IPS DF 4.7 (cell line): ENCODE results near the gene PARP16.
"Not testable (repeated sequence)": the region's sequence is repeated elsewhere in the genome, so short reads cannot be mapped to it uniquely, and the experiment has no call there.

ENCODE experiments used
- DNase-seq: peaks from one replicate; pipeline ENCODE4 v3.0.0-alpha.2; 2013; ENCODE audit warnings: low spot score; ENCODE audit errors: extremely low read depth

The PARP16 gene

DNA sequence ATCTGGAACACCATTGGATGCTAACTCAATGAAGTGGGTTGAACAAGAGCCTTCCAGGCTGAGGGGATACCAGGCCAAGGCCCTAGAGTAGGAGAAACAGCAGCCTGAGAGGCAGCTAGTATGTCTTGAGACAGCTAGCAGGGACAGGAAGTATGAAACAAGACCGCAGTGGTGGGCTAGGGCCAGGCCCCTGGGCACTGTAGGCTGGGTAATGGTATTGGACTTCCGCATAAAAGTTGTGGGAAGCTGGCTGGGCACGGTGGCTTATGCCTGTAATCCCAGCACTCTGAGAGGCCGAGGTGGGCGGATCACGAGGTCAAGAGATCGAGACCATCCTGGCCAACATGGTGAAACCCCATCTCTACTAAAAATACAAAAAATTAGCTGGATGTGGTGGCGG lies 50.2 kb downstream of the PARP16 start:
- not testable (repeated sequence) for DNase-seq

GRCh38 chr15:65233696-65234095 lies 53.0 kb downstream of the PARP16 start:
- DNase-seq, result no peak

DNA sequence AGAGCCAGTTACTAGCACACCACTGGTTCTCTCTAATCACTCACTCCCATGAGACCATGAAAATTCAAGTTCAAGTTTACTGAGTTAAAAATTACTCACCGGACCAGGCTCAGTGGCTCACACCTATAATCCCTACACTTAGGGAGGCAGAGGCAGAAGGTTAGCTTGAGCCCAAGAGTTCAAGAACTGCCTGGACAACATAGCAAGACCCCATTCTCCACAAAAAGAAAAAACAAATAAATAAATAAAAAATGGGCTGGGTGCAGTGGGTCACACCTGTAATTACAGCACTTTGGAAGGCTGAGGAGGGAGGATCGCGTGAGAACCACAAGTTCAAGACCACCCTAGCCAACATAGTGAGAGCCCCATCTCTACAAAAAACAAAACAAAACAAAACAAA lies 54.2 kb downstream of the PARP16 start:
- no peak for DNase-seq

GRCh38 chr15:65231306-65231705 lies 55.4 kb downstream of the PARP16 start:
- no peak for DNase-seq

DNA sequence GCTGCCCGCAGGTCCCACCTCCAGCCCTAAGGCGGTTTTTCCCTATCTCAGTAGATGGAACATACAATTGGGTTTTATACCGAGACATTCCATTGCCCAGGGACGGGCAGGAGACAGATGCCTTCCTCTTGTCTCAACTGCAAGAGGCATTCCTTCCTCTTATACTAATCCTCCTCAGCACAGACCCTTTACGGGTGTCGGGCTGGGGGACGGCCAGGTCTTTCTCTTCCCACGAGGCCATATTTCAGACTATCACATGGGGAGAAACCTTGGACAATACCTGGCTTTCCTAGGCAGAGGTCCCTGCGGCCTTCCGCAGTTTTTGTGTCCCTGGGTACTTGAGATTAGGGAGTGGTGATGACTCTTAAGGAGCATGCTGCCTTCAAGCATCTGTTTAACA lies 59.8 kb downstream of the PARP16 start:
- DNase-seq, result not testable (repeated sequence)

GRCh38 chr15:65226221-65226620 lies 60.5 kb downstream of the PARP16 start:
- DNase-seq, result no peak

DNA sequence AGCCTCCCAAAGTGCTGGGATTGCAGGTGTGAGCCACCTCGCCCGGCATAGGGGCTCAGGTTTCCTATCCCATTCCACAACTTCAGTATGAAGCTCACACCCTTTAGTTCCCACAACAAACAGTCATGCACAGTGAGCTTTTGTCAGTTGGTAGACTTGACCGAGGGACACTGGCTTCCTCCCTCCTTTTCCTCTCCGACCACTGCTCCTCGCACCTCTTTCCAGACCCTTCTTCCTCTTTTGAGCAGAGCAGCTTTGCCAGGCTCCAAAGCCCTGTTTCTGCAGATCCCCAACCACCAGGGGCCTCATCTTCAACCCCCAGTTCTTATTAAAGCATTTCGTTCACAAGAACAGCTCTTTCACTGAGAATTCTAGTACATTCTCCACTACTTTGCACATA lies 62.7 kb downstream of the PARP16 start:
- DNase-seq, result no peak

DNA sequence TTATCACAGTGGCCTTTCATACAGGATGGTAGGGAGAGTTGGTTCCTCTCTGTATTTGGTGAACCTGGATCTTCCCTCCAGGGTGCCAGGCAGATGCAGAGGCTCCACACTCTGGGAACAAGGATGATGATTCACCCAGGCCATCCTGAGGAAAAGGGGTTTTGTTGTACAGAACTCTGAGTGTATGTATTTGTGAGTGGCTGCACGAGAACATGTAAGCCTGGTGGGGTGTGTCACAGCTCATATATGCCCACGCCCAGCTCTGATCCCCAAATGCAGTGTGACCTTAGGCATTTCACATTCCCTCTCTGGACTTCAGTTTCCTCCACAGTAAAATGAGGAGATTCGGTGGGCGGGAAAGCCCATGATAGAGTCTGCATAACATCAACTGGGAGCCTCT lies 63.8 kb downstream of the PARP16 start:
- no peak for DNase-seq

DNA sequence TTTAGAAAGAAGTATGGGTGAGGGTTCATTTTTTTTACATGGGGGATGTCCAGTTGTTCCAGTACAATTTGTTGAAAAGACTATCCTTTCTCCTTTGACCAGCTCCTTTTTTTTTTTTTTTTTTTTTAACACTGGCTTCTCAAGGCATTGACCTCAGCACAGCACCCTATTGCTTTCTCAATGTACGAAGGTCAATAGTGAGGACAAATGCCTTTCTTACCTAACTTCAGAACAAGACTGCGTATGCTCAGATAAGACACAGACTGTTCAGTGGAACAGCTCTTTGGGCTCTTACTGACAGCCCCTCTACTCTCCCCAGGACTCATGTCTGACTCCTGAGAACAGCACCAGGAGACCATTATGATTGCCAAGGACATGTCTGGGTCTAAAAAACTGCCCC lies 65.0 kb downstream of the PARP16 start:
- no peak for DNase-seq

DNA sequence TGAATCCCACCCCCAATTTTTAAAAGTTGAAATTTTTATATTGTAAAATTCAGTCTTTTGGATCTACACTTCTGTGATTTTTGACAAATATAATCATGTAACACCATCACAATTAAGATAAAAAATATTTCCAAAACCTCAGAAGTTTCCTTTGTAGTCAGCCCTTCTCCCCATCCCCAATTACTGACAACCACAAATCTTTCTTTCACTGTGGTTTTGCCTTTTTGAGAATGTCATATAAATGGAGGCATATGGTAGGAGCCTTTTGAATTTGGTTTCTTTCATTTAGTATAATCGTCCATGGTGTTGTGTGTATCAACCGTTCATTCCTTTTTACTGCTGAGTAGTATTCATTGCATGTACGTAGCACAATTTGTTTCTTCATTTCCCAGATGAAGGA lies 67.5 kb downstream of the PARP16 start:
- no peak for DNase-seq

- no peak for DNase-seq
Measured at GRCh38 chr15:65217526-65218482, 68.9 kb downstream of the PARP16 start.

GRCh38 chr15:65215496-65215895 lies 71.2 kb downstream of the PARP16 start:
- no peak for DNase-seq

DNA sequence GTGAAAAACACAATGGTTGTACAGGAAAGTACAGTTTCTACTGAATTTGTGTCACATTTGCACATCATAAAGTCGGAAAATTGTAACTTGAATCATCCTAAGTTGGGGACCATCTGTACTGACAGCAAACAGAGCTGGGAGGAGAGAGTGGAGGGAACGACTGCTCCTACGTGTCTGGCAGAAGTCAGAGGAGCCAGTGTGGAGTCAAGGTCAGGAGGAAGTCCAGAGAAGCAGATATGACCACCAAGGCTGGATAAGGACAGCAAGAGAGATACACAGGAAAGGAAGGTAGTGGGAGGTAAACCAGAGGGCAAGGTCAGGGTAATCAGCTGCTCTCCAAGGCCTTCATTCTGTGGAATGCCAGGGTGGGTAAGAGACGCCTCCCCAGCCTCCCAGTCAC lies 72.7 kb downstream of the PARP16 start:
- no peak for DNase-seq

GRCh38 chr15:65213241-65213640 lies 73.4 kb downstream of the PARP16 start:
- DNase-seq, result no peak

- peak; percentile 14 for DNase-seq
Measured at GRCh38 chr15:65212097-65212496, 74.6 kb downstream of the PARP16 start.

- no peak for DNase-seq
Measured at GRCh38 chr15:65211482-65211982, 75.2 kb downstream of the PARP16 start.

- no peak for DNase-seq
Measured at GRCh38 chr15:65210770-65211481, 75.8 kb downstream of the PARP16 start, which contains the start of gene CILP. Gene CILP, minus strand, starts transcription at chr15:65211473. Its CDS starts 1,718 bp downstream, at chr15:65209755.

GRCh38 chr15:65209701-65210643 lies 76.7 kb downstream of the PARP16 start:
- no peak for DNase-seq

GRCh38 chr15:65208647-65209046 lies 78.0 kb downstream of the PARP16 start:
- DNase-seq, result no peak
